Liver (tissue), 3 donors: ENCODE measurements around the gene RAPGEF2.

ENCODE experiments used
- EGR1 ChIP-seq, 2 donors: IDR thresholded peaks; 2 replicates each; pipeline ENCODE4 v1.6.1; 2016 to 2018; ENCODE audit warnings: antibody characterized with exemption in 2 of 2, low read depth in 2 of 2
- JUND ChIP-seq, 2 donors: IDR thresholded peaks; 2 replicates each; pipeline ENCODE4 v1.6.1; 2016; ENCODE audit warnings: antibody characterized with exemption in 2 of 2
- RAD21 ChIP-seq, 2 donors: IDR thresholded peaks; 2 replicates each; pipeline ENCODE4 v1.6.1; 2016; ENCODE audit warnings: antibody characterized with exemption in 2 of 2, mild to moderate bottlenecking in 2 of 2
- TAF1 ChIP-seq: conservative IDR thresholded peaks from 2 replicates; pipeline ENCODE4 v1.6.1; 2016; ENCODE audit warnings: antibody characterized with exemption, mild to moderate bottlenecking
- TF ChIP-seq, protein P1 (sequence below): fragments of 150-350 bp; IDR thresholded peaks from 2 replicates; pipeline ENCODE4 v1.5.1; 2017; ENCODE audit warnings: improper control_type of control experiment, low read depth, low read length; ENCODE audit not compliant: missing input control
- TF ChIP-seq, protein P2 (sequence below): IDR thresholded peaks from 2 replicates; pipeline ENCODE4 v1.6.1; 2016; ENCODE audit warnings: antibody characterized with exemption
- TF ChIP-seq, protein P3 (sequence below): IDR thresholded peaks from 2 replicates; pipeline ENCODE4 v1.6.1; 2016; ENCODE audit warnings: antibody characterized with exemption
- TF ChIP-seq, protein P4 (sequence below): IDR thresholded peaks from 2 replicates; pipeline ENCODE4 v1.6.1; 2016; ENCODE audit warnings: antibody characterized with exemption, mild to moderate bottlenecking
- donor health status: healthy.
- donor health status: healthy.

DNA sequence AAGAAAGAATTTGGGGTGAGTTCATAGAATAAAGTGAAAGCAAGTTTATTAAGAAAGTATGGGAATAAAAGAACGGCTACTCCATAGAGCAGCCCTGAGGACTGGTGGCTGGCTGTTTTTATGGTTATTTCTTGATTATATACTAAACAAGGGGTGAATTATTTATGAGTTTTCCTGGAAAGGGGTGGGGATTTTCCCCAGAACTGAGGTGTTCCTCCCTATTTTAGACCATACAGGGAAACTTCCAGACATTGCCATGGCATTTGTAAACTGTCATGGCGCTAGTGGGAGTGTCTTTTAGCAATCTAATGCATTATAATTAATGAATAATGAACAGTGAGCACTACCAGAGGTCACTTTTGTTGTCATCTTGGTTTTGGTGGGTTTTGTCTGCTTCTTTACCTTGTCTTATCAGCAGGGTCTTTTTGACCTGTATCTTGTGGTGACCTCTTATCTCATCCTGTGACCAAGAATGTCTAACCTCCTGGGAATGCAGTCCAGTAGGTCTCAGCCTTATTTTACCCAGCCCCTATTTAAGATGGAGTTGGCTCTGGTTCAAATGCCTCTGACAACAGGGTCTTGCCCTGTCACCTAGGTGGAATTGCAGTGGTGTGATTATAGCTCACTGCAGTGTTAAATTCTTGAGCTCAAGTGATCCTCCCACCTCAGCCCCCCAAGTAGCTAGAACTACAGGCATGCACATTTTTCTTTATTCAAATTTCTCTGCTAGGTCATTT, 27.1 kb downstream of the RAPGEF2 start:
- TF ChIP-seq, protein P1, sequence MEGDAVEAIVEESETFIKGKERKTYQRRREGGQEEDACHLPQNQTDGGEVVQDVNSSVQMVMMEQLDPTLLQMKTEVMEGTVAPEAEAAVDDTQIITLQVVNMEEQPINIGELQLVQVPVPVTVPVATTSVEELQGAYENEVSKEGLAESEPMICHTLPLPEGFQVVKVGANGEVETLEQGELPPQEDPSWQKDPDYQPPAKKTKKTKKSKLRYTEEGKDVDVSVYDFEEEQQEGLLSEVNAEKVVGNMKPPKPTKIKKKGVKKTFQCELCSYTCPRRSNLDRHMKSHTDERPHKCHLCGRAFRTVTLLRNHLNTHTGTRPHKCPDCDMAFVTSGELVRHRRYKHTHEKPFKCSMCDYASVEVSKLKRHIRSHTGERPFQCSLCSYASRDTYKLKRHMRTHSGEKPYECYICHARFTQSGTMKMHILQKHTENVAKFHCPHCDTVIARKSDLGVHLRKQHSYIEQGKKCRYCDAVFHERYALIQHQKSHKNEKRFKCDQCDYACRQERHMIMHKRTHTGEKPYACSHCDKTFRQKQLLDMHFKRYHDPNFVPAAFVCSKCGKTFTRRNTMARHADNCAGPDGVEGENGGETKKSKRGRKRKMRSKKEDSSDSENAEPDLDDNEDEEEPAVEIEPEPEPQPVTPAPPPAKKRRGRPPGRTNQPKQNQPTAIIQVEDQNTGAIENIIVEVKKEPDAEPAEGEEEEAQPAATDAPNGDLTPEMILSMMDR = no peak
- TF ChIP-seq RAD21 (IDR thresholded peaks at IDR 0.05) (no peak), JUND (IDR thresholded peaks at IDR 0.05) (no peak), TAF1 (no peak), EGR1 (IDR thresholded peaks at IDR 0.05; ENCODE audit: low read depth in 2 of 2) (no peak)
- TF ChIP-seq, protein P2, sequence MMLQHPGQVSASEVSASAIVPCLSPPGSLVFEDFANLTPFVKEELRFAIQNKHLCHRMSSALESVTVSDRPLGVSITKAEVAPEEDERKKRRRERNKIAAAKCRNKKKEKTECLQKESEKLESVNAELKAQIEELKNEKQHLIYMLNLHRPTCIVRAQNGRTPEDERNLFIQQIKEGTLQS = no peak
- TF ChIP-seq, protein P3, sequence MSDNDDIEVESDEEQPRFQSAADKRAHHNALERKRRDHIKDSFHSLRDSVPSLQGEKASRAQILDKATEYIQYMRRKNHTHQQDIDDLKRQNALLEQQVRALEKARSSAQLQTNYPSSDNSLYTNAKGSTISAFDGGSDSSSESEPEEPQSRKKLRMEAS = no peak
- TF ChIP-seq, protein P4, sequence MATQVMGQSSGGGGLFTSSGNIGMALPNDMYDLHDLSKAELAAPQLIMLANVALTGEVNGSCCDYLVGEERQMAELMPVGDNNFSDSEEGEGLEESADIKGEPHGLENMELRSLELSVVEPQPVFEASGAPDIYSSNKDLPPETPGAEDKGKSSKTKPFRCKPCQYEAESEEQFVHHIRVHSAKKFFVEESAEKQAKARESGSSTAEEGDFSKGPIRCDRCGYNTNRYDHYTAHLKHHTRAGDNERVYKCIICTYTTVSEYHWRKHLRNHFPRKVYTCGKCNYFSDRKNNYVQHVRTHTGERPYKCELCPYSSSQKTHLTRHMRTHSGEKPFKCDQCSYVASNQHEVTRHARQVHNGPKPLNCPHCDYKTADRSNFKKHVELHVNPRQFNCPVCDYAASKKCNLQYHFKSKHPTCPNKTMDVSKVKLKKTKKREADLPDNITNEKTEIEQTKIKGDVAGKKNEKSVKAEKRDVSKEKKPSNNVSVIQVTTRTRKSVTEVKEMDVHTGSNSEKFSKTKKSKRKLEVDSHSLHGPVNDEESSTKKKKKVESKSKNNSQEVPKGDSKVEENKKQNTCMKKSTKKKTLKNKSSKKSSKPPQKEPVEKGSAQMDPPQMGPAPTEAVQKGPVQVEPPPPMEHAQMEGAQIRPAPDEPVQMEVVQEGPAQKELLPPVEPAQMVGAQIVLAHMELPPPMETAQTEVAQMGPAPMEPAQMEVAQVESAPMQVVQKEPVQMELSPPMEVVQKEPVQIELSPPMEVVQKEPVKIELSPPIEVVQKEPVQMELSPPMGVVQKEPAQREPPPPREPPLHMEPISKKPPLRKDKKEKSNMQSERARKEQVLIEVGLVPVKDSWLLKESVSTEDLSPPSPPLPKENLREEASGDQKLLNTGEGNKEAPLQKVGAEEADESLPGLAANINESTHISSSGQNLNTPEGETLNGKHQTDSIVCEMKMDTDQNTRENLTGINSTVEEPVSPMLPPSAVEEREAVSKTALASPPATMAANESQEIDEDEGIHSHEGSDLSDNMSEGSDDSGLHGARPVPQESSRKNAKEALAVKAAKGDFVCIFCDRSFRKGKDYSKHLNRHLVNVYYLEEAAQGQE = no peak
